Stomach (tissue), 4 donors: ENCODE data around the gene PODXL2.

Experiments used
- POLR2A ChIP-seq, 4 donors: fragments of 450-650 bp; IDR thresholded peaks; one replicate each; pipeline ENCODE4 v1.6.1; 2016; ENCODE audit warnings: antibody characterized with exemption in 4 of 4, control low read depth in 2 of 4, mild to moderate bottlenecking in 1 of 4, moderate library complexity in 1 of 4
- POLR2AphosphoS5 ChIP-seq, 3 donors: sonication (generic); formaldehyde crosslinking; IDR thresholded peaks; one replicate each; pipeline ENCODE4 v1.6.1; 2016; ENCODE audit warnings: antibody characterized with exemption in 3 of 3
- TF ChIP-seq, protein P1 (sequence below), 7 experiments: fragments of 450-650 bp in 4 of 7; fragments of 200-600 bp in 3 of 7; sonication (generic) in 3 of 7; IDR thresholded peaks; one replicate each; pipeline ENCODE4 v1.5.1; 2016 to 2019; ENCODE audit warnings: antibody characterized with exemption in 7 of 7, control low read depth in 2 of 7, mild to moderate bottlenecking in 1 of 7

GRCh38 chr3:127700406-127700805, 71.4 kb downstream of the PODXL2 start:
- TF ChIP-seq POLR2A (IDR thresholded peaks at IDR 0.05) (no peak), POLR2AphosphoS5 (IDR thresholded peaks at IDR 0.05) (no peak)
- TF ChIP-seq, protein P1, sequence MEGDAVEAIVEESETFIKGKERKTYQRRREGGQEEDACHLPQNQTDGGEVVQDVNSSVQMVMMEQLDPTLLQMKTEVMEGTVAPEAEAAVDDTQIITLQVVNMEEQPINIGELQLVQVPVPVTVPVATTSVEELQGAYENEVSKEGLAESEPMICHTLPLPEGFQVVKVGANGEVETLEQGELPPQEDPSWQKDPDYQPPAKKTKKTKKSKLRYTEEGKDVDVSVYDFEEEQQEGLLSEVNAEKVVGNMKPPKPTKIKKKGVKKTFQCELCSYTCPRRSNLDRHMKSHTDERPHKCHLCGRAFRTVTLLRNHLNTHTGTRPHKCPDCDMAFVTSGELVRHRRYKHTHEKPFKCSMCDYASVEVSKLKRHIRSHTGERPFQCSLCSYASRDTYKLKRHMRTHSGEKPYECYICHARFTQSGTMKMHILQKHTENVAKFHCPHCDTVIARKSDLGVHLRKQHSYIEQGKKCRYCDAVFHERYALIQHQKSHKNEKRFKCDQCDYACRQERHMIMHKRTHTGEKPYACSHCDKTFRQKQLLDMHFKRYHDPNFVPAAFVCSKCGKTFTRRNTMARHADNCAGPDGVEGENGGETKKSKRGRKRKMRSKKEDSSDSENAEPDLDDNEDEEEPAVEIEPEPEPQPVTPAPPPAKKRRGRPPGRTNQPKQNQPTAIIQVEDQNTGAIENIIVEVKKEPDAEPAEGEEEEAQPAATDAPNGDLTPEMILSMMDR (IDR thresholded peaks at IDR 0.05) = no peak
